Heart left ventricle (tissue), 16 donors: Measurements from ENCODE around the gene PAXX. TPM values are rescaled to one million over a fixed set of nuclear protein-coding genes. Genes with fewer than 3 reads are reported as not detected.

Experiments used
- ATAC-seq, 4 donors: fragments of 200-7000 bp; cut with Tn5 transposase; one replicate each; pipeline ENCODE4 v1.9.1; 2020 to 2022; ENCODE audit warnings: moderate library complexity in 4 of 4, mild to moderate bottlenecking in 3 of 4, moderate number of reproducible peaks in 1 of 4
- DNase-seq, 5 donors: peaks; one replicate each; pipeline ENCODE4 v3.0.0-alpha.2; 2020
- H3K27ac ChIP-seq, 12 donors: fragments of 200-600 bp; sonication (generic) in 4 of 12; one replicate each; pipeline versions ENCODE4 v1.5.0 to v1.8.0; 2016 to 2022; ENCODE audit warnings: mild to moderate bottlenecking in 2 of 12
- H3K27me3 ChIP-seq, 9 donors: fragments of 200-600 bp; sonication (generic) in 2 of 9; one replicate each; pipeline versions ENCODE4 v1.5.1 to v1.8.0; 2016 to 2022; ENCODE audit warnings: mild to moderate bottlenecking in 3 of 9
- H3K36me3 ChIP-seq, 9 donors: fragments of 200-600 bp; sonication (generic) in 2 of 9; one replicate each; pipeline versions ENCODE4 v1.5.0 to v1.8.0; 2018 to 2022; ENCODE audit warnings: mild to moderate bottlenecking in 2 of 9
- H3K4me1 ChIP-seq, 12 donors: fragments of 200-600 bp; sonication (generic) in 4 of 12; one replicate each; pipeline versions ENCODE4 v1.5.0 to v1.8.0; 2016 to 2022; ENCODE audit warnings: mild to moderate bottlenecking in 3 of 12
- H3K4me3 ChIP-seq, 12 donors: fragments of 200-600 bp; sonication (generic) in 4 of 12; one replicate each; pipeline versions ENCODE4 v1.5.0 to v1.8.0; 2017 to 2022; ENCODE audit warnings: mild to moderate bottlenecking in 9 of 12, moderate library complexity in 4 of 12
- H3K9me3 ChIP-seq, 12 donors: fragments of 200-600 bp; sonication (generic) in 4 of 12; one replicate each; pipeline versions ENCODE4 v1.5.0 to v1.8.0; 2016 to 2022; ENCODE audit warnings: mild to moderate bottlenecking in 1 of 12
- CTCF ChIP-seq, 12 donors: fragments of 200-600 bp; sonication (generic) in 4 of 12; IDR thresholded peaks; one replicate each; pipeline versions ENCODE4 v1.5.0 to v1.8.0; 2018 to 2022; ENCODE audit warnings: antibody characterized with exemption in 12 of 12, mild to moderate bottlenecking in 5 of 12
- POLR2A ChIP-seq, 2 donors: fragments of 450-650 bp; IDR thresholded peaks; one replicate each; pipeline ENCODE4 v1.6.1; 2017; ENCODE audit warnings: antibody characterized with exemption in 2 of 2, mild to moderate bottlenecking in 2 of 2, moderate library complexity in 2 of 2
- WGBS, 4 donors: extraction: QIAGEN DNeasy Blood & Tissue Kit in 2 of 4; methylation state at CpG; one replicate each; pipeline versions ENCODE4 v1.1.5 to v1.1.7; 2013 to 2018; 5-methylcytosine and 5-hydroxymethylcytosine counted together
- intact Hi-C, 10 donors: fragments of 100-400 bp; cut with DNase I; formaldehyde crosslinking; loops; one replicate each; pipeline versions ENCODE4 v1.11.1 to v1.14.2; 2022
- long read RNA-seq, 3 donors: library from polyadenylated mRNA; unstranded; transcript quantifications; one replicate each; pipeline ENCODE4 v2.0.0, GENCODE V29; 2020 to 2021
- polyA plus RNA-seq, 2 donors: library from polyadenylated mRNA; stranded (reverse); fragments of 200-250 nt; gene quantifications; one replicate each; pipeline ENCODE4 v1.2.3, GENCODE V29; 2013
- total RNA-seq, 9 donors: library from RNA; depleted of rRNA in 2 of 9; stranded (reverse); fragments of >200 nt in 2 of 9; fragmentation: NEBNext Ultra II Directional in 3 of 9; extraction: Animal tissue kit (Norgen Biotek cat#: 25700) in 3 of 9; gene quantifications; one replicate each; pipeline versions ENCODE4 v1.1.0 to v1.2.4, GENCODE V29; 2016 to 2023
- donor health status: ischemic (EF 13 %, LVEDD 7.1; RV severe dilation, severe dysfunction).
- donor health status: healthy with polysubstance abuse.
- donor health status: DM: no; HTN: yes; CAD: no.
- donor health status: DM: no; HTN: no; CAD: no.
- donor health status: ischemic (EF 25% LVEDD 6.9; RV normal size, moderate dysfunction).
- donor health status: ischemic (EF 25% LVEDD 5.7; RV mildly dilated, moderate dysfunction).
- donor health status: healthy.
- donor health status: DM: yes; HTN: yes; CAD: no.
- donor health status: ischemic (EF 35%, LVEDD 5.7; RV mildly dilated, moderate dysfunction).
- donor health status: nonischemic (EF 11% LVEDD 7.7; RV severe dilation, severe dysfunction).
- donor health status: DM: yes; HTN: yes; CAD: no.
- donor health status: PGD.
- donor health status: ischemic (EF 29% LVEDD 5.4; RV normal size, mild dysfunction).
- donor health status: nonischemic (EF 23%, LVEDD 6.1; RV moderate dilation, normal function).

Gene PAXX, protein sequence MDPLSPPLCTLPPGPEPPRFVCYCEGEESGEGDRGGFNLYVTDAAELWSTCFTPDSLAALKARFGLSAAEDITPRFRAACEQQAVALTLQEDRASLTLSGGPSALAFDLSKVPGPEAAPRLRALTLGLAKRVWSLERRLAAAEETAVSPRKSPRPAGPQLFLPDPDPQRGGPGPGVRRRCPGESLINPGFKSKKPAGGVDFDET
- total RNA-seq (10 to 100 TPM; 15.0 to 35.3 (median 19.4) TPM), polyA plus RNA-seq (10 to 100 TPM; 31.2 to 57.3 TPM)
- long read RNA-seq, donor 1, transcript PAXX-201 (7 exons, 812 nt) = major isoform, 11 of 26 reads
- long read RNA-seq, donor 1, partial matches to known transcripts = 6 of 26 reads
- long read RNA-seq, donor 1, other reads (novel, unspliced or antisense) = 7 of 26 reads
- long read RNA-seq, donor 2, transcript PAXX-208 (5 exons, 1,077 nt) = major isoform, 12 of 50 reads
- long read RNA-seq, donor 2, transcript PAXX-201 (7 exons, 812 nt) = major isoform, 12 of 50 reads
- long read RNA-seq, donor 2, partial matches to known transcripts = 6 of 50 reads
- long read RNA-seq, donor 2, other reads (novel, unspliced or antisense) = 19 of 50 reads
- long read RNA-seq, donor 3, transcript PAXX-201 (7 exons, 812 nt) = major isoform, 10 of 27 reads
- long read RNA-seq, donor 3, partial matches to known transcripts = 6 of 27 reads
- long read RNA-seq, donor 3, other reads (novel, unspliced or antisense) = 8 of 27 reads

DNA sequence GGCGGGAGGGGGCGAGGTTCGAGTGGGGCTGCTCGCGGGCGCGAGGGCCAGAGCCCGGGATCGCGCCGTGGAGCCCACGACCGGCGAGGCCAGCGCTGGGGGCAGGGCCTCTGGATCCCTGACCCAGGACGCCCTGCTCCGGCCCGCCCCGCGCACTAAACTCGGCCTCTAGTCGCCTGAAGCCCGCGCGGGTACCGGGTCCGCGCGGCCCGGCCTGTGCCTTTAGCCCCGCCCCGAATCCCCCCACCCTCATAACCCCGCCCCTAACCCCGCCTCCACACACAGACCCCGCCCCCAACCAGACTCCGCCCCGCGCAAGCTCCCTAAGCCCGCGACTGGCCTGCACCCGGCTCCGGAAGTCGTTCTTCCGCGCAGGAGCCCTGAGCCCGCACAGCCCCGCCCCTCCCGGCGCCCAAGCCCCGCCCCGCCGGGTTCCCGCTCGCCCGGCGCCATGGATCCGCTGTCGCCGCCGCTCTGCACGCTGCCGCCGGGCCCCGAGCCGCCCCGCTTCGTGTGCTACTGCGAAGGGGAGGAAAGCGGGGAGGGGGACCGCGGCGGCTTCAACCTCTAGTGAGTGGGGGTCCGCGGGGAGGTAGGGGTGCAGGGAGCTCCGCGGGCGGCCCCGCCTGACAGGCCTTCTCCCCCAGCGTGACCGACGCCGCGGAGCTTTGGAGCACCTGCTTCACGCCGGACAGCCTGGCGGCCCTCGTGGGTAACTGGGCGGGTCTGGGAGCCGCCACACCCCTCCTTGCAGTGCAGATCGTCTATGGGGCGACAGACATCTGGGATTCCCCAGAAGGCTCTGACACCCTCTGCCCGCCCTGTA lies at the start of gene PAXX:
Gene PAXX, plus strand, starts transcription at position 430 of the 826 bp plus-strand sequence. Its CDS starts 22 bp downstream, at position 452.
- Histone ChIP-seq H3K27ac (peak within 1 kb of the TSS; percentile 8 to 91 (median 87)), H3K27me3 (peaks cover 0 to 28% (median 0%) of the 10 kb centered on the region in 9 donors), H3K9me3 (peaks cover 0 to 10% (median 0%) of the 10 kb centered on the region in 12 donors), H3K36me3 (peaks cover 0 to 9% (median 3%) of the 10 kb centered on the region in 9 donors), H3K4me3 (peak within 1 kb of the TSS; percentile 60 to 98 (median 82)), H3K4me1 (peaks cover 3 to 55% (median 31%) of the 10 kb centered on the region in 12 donors)
- TF ChIP-seq CTCF (IDR thresholded peaks at IDR 0.05) = no peak
- peak in 1 of 2 donors; percentile 47 for TF ChIP-seq POLR2A (IDR thresholded peaks at IDR 0.05)
- intact Hi-C loops = loop anchor here in 5 of 10 donors (1.0 to 5.0 kb wide), 4 partner anchors 35 to 48 kb away; partner anchors contain the start of genes C8G (in 3 of the 5), ABCA2 (in 1 of the 5), FBXW5 (in 1 of the 5) and LCN12 (in 1 of the 5)
- WGBS, 4 donors = 0 to 1% (median 1%) methylated on average over 11 to 92 of the region's 92 CpGs
- DNase-seq (peak; percentile 94 to 97 (median 95)), ATAC-seq (peak; percentile 89 to 94 (median 94))

- Histone ChIP-seq H3K36me3 (peaks cover 7 to 42% (median 32%) of the 10 kb centered on the region in 9 donors), H3K27ac (peak overlapping the region in 8 of 12 donors; percentile 93 to 98 (median 98)), H3K27me3 (no peaks in the 10 kb centered on the region), H3K9me3 (no peaks in the 10 kb centered on the region), H3K4me3 (peak overlapping the region in 10 of 12 donors; percentile 67 to 97 (median 92)), H3K4me1 (peaks cover 7 to 55% (median 26%) of the 10 kb centered on the region in 12 donors)
- DNase-seq (peak in 1 of 5 donors; percentile 48), ATAC-seq (no peak)
- intact Hi-C loops = loop anchor here in 8 of 10 donors (5.0 kb wide), 9 partner anchors 41 to 151 kb away; partner anchors contain the start of genes EDF1 (in 3 of the 8), PHPT1 (in 3 of the 8), TMEM141 (in 3 of the 8) and MAMDC4 (in 2 of the 8)
- TF ChIP-seq CTCF (IDR thresholded peaks at IDR 0.05) (no peak), POLR2A (IDR thresholded peaks at IDR 0.05) (no peak)
- 89 to 94% (median 90%) methylated on average over 10 to 16 of the region's 16 CpGs for WGBS, 4 donors
Measured at GRCh38 chr9:136942881-136943230, 49.4 kb upstream of the PAXX start.

DNA sequence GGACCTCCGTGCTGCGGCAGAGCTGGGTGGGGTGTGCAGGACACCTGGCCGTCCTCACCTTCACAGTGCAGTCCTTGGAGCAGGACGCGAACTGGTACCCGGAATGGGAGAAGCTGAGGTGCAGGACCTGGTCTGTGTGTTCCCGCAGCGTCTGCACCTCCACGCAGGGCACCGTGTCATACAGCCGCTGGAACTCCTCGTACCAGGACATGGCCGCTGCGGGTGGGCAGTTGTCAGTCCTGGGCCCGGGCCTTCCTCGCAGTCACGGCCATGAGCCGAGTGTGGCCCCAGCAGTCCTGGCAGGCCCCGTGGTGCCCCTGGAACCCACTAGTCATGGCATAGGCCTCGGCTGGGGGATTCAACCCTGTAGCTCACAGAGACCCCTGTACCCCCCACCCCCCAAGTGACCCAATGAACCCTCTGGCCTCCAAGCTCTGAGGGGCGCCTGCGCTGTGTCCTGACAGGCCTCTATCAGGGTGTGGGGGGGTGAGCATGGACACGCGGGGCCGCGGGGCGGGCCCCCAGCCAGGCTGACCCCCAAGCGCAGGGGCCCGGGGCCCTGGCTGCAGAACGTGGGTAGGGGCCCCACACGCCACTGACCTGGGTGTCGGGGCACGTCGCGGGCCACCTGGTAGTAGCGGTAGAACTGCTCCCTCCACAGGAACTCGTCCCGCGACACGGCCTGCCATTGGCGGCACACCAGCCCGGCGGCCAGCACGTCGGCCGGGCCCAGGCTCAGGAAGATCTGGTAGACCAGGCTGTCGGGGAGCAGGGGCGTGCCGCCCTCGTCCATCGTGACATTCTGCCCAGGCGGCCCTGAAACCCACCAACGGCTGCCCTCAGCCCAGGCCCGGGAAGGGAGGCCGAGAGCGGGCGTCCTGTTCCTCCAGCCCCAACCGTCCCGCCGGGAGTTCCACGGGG lies 48.7 kb upstream of the PAXX start:
- Histone ChIP-seq H3K4me3 (peak overlapping the region; percentile 67 to 97 (median 92)), H3K36me3 (peaks cover 7 to 42% (median 32%) of the 10 kb centered on the region in 9 donors), H3K4me1 (peaks cover 7 to 62% (median 32%) of the 10 kb centered on the region in 12 donors), H3K9me3 (no peaks in the 10 kb centered on the region), H3K27me3 (no peaks in the 10 kb centered on the region), H3K27ac (peak overlapping the region; percentile 90 to 98 (median 97))
- 13 to 26% (median 16%) methylated on average over 21 to 61 of the region's 61 CpGs for WGBS, 4 donors
- DNase-seq = peak in 3 of 5 donors; percentile 27 to 62 (median 61)
- TF ChIP-seq CTCF (IDR thresholded peaks at IDR 0.05) = peak in 2 of 12 donors; percentile 30 to 34
- no peak for TF ChIP-seq POLR2A (IDR thresholded peaks at IDR 0.05)
- intact Hi-C loops = loop anchor here in 9 of 10 donors (1.0 to 5.0 kb wide), 15 partner anchors 41 to 153 kb away; partner anchors contain the start of genes PHPT1 (in 5 of the 9), TMEM141 (in 5 of the 9), EDF1 (in 4 of the 9) and MAMDC4 (in 2 of the 9)
- peak in 2 of 4 donors; percentile 0 to 1 for ATAC-seq
